VCaP (cell line): ENCODE measurements around the gene ZNF362.
A peak's percentile ranks its signal among the peaks of the same experiment; 100 is the strongest.

ENCODE experiments used
- H3K27ac ChIP-seq: fragments of 450-650 bp; 2 replicates; pipeline ENCODE4 v1.5.1; 2017
- TF ChIP-seq, protein P1 (sequence below): fragments of 450-650 bp; conservative IDR thresholded peaks from 2 replicates; pipeline ENCODE4 v1.5.1; 2017; ENCODE audit warnings: mild to moderate bottlenecking, moderate library complexity

Gene ZNF362

DNA sequence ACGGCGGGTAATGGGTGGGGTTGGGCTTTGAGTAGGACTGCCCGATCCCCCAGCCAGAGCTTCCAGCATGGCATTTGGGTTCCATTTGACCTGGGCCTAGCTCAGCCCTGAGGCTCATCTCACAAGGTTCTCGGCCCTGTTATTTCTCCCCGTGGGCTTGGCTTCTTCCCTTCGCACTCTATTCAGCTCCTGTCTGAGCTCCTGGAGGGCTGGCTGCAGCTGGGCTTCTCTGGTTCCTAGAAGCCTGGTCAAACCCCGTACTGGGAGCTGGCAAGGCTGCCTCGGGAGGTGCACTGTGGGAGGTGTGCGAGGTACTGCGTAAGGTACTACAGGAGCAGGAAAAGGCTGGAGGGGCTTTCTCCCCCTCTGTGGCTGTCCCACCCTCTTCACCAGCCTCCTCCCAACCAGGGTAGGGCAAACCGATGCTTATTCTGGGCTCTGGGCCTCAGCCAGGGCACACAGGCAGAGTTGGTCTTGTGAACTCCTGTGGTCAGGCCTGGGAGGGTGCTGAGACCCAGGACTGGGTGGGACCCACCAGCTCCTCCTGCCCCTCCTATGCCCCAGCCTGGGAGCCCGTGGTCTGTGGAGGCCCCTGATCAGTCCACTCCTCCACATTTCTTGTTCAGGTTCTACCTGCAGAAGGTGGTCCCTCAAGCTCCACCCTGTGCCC, 63.8 kb downstream of the ZNF362 start:
- no peak overlapping the region for H3K27ac ChIP-seq
- TF ChIP-seq, protein P1, sequence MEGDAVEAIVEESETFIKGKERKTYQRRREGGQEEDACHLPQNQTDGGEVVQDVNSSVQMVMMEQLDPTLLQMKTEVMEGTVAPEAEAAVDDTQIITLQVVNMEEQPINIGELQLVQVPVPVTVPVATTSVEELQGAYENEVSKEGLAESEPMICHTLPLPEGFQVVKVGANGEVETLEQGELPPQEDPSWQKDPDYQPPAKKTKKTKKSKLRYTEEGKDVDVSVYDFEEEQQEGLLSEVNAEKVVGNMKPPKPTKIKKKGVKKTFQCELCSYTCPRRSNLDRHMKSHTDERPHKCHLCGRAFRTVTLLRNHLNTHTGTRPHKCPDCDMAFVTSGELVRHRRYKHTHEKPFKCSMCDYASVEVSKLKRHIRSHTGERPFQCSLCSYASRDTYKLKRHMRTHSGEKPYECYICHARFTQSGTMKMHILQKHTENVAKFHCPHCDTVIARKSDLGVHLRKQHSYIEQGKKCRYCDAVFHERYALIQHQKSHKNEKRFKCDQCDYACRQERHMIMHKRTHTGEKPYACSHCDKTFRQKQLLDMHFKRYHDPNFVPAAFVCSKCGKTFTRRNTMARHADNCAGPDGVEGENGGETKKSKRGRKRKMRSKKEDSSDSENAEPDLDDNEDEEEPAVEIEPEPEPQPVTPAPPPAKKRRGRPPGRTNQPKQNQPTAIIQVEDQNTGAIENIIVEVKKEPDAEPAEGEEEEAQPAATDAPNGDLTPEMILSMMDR: no peak

DNA sequence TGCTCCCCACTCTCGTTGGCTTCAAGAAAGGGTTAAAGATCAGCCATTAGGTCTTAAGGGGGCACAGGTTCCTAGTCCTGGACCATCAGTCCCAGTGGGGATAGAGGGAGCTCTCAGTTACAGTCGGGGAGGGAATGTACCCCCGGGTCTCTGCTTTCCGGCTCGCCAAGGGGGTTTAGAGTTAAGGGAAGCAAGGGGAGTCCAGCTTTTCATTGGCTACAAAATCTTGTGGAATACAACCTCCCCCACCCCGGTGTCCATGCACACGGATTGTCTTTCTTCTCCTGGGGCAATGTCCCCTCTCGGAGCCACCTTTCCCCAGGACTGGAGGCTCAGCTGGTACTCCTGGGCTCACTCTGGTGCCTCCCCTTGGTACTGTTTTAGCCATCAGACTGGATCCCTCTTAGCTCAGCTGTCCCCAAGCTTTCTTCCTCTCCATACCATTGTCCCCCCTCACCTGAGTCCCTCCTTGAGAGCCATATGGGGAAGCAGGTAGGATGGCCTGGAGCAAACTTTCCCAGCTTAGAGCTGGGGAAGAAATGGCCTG, 64.4 kb downstream of the ZNF362 start, which contains the start of gene A3GALT2:
Gene A3GALT2 (minus strand): TSS at position 480 of the 547 bp plus-strand sequence. CDS start 0 bp downstream, at position 480.
- no peak within 1 kb of the TSS for H3K27ac ChIP-seq

DNA sequence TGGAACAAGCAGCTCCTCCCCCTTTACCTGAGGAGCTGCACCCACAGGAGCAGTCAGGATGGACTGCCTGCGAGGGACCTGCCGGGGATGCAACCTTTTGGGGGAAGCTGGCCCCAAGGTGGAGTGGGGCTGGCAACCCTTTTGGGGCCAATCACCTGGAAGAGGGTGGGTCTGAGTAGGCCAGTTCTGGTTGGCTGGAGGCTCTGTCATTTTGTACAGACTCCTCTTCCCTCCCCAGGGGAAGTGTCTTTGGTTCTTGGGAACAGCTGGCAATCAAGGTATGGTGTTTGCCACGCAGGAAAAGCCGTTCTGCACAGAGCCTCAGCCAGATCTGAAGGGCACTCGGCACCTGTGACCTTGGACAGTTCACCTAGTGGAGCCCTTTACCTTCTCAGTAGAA, 64.9 kb downstream of the ZNF362 start:
- H3K27ac ChIP-seq: no peak overlapping the region
- TF ChIP-seq, protein P1: no peak

More for the DNA sequence above, 64.4 kb downstream of the ZNF362 start, which contains the start of gene A3GALT2:
- TF ChIP-seq, protein P1: no peak

DNA sequence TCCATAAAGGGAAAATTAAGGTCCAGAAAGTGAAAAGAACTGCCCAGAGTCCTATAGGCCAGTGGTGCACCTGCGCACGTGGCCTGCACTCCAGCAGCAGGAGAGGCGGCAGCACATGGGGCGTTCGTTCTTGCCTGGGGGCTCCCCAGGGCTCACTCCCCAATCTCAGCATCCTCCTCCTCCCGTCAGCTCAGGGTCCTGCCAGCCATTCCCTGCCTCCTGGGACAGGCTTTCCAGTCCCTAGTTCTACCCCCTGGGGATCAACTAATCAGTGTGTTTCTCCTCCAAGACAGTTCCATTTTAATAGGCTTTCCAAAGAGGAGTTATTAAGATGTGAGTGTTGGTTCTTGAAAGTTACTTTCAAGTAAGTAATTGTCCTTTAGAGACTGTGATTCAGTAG, 65.8 kb downstream of the ZNF362 start:
- TF ChIP-seq, protein P1: no peak
- no peak overlapping the region for H3K27ac ChIP-seq

DNA sequence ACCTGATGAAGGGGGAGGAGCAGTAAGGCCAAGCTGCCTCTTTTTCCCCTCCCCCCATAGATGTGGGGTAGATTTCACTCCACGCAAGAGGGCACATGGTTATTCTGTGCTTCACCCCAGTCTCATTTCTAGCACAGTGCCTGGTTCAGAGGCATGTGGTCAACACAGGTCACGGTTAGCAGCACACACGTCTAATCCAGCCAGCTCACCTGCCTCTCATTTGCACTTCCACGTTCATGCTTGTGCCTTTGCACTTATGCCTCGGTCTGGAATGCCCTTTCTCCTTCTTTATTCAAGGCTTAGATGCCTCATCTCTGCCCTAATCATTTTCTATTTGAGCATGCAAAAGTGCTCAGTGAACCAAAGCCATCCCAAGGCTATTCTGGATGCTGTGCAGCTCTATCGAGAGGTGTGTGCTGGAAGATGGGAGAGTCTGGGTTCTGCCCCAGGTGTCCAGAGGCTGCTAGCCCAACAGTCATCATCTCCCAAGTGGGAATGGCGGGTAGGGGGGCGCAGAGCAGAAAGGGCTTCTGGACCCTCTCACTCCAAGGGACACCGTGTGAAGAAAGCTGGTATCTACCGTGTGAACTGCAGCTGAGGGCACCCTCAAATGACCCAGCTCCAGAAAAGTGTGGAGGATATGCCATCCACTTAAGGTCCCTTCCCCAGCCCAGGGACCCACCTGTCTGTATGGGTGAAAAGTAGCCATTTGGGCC, 66.7 kb downstream of the ZNF362 start:
- H3K27ac ChIP-seq: no peak overlapping the region
- TF ChIP-seq, protein P1: no peak

DNA sequence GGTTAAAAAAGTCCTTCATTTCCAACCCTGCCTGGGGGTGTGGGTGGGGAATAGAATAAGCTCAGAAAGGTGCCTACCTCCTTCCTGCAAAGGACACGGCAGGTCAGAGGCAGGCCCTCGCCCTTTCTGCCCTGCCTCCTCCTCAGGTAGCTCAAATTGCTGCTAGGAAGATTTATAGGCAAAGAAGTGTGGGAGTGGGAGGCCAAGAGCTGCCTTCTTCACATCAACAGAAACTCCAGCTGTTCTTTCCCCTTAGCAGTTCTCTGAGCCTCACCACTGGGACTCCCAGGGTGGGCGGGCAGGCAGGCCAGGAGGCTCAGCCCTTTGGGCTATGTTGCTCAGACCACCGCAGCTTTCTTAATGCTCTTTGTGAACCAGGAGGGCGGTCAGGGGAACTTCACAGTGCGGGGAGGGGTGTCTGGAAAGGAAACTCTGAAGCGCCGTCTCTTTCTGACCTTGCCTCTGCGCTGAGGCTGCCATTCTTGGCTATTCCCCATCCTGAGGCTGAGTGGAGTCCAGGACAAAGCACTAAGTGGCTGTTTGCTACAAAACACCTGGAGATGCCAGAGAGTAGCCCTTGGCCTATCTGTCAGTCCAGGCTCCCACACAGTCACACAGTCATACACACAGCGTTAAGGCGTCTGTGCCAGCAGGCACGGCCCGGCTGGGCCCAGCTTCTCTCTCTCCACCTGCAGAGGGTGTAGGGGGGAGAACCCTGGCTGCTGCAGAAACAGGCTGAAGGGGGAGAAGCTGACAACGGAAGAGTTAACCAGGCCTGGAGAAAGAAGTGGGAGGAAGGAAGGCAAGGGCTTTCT, 67.6 kb downstream of the ZNF362 start:
- 0 out of 2 replicates have a peak overlapping the region, but pooled peaks have one; percentile 2 for H3K27ac ChIP-seq
- TF ChIP-seq, protein P1: no peak
